Large intestine (tissue), 3 donors: Measurements from ENCODE around the gene THAP7. TPM values are rescaled to one million over a fixed set of nuclear protein-coding genes. Genes with fewer than 3 reads are reported as not detected.

Source experiments
- DNase-seq, 2 donors: peaks; one replicate each; pipeline versions ENCODE4 v3.0.0 to v3.0.0-alpha.2; 2013
- H3K27ac ChIP-seq: one replicate; pipeline ENCODE4 v1.5.1; 2013; ENCODE audit warnings: low read length
- H3K27me3 ChIP-seq: 2 replicates; pipeline ENCODE4 v1.6.1; 2013; ENCODE audit warnings: low read length; ENCODE audit not compliant: control insufficient read depth, insufficient read depth
- H3K36me3 ChIP-seq: 2 replicates; pipeline ENCODE4 v1.6.1; 2013; ENCODE audit warnings: low read length; ENCODE audit not compliant: control insufficient read depth, insufficient read depth
- H3K4me1 ChIP-seq: one replicate; pipeline ENCODE4 v1.6.1; 2013; ENCODE audit warnings: low read length; ENCODE audit not compliant: control insufficient read depth, insufficient read depth
- H3K4me3 ChIP-seq: one replicate; pipeline ENCODE4 v1.5.1; 2013; ENCODE audit warnings: low read length
- H3K9me3 ChIP-seq: one replicate; pipeline ENCODE4 v1.6.1; 2013; ENCODE audit warnings: mild to moderate bottlenecking, low read depth, low read length, moderate library complexity; ENCODE audit not compliant: control insufficient read depth
- WGBS: methylation state at CpG from one replicate; pipeline ENCODE4 v1.1.5; 2013; ENCODE audit warnings: low lambda C conversion rate; ENCODE audit not compliant: insufficient coverage; 5-methylcytosine and 5-hydroxymethylcytosine counted together
- polyA plus RNA-seq: library from polyadenylated mRNA; unstranded; fragments of 120-200 nt; gene quantifications from one replicate; pipeline ENCODE4 v1.2.1, GENCODE V29; 2013

THAP7 gene
- polyA plus RNA-seq, 1 donor, result 27.0 TPM

GRCh38 chr22:20952544-20953341 lies 49.2 kb downstream of the THAP7 start:
- Histone ChIP-seq H3K4me1 (peaks cover 77% of the 10 kb centered on the region), H3K27ac (peak overlapping the region; percentile 92), H3K4me3 (no peak overlapping the region), H3K36me3 (peaks cover 18% of the 10 kb centered on the region), H3K9me3 (no peaks in the 10 kb centered on the region), H3K27me3 (peaks cover 5% of the 10 kb centered on the region)
- DNase-seq, result peak; percentile 82 to 92
- 60% methylated on average over 3 of the region's 13 CpGs for WGBS

GRCh38 chr22:20951932-20952380 lies 50.0 kb downstream of the THAP7 start:
- peak overlapping the region; percentile 92 for H3K27ac ChIP-seq
- no peaks in the 10 kb centered on the region for H3K9me3 ChIP-seq
- H3K4me1 ChIP-seq, result peaks cover 83% of the 10 kb centered on the region
- H3K4me3 ChIP-seq, result no peak overlapping the region
- peak; percentile 68 to 87 for DNase-seq
- peaks cover 18% of the 10 kb centered on the region for H3K36me3 ChIP-seq
- WGBS, result no CpG with 5 or more reads among the region's 8 CpGs
- peaks cover under 1% of the 10 kb centered on the region for H3K27me3 ChIP-seq

GRCh38 chr22:20951151-20951931 lies 50.6 kb downstream of the THAP7 start:
- peak; percentile 58 to 88 for DNase-seq
- no peaks in the 10 kb centered on the region for H3K27me3 ChIP-seq
- peaks cover 86% of the 10 kb centered on the region for H3K4me1 ChIP-seq
- WGBS, result no CpG with 5 or more reads among the region's 10 CpGs
- no peak overlapping the region for H3K4me3 ChIP-seq
- H3K27ac ChIP-seq, result peak overlapping the region; percentile 92
- H3K9me3 ChIP-seq, result no peaks in the 10 kb centered on the region
- H3K36me3 ChIP-seq, result peaks cover 18% of the 10 kb centered on the region

GRCh38 chr22:20949698-20950183 lies 52.2 kb downstream of the THAP7 start:
- H3K4me1 ChIP-seq, result peaks cover 79% of the 10 kb centered on the region
- no peaks in the 10 kb centered on the region for H3K27me3 ChIP-seq
- WGBS, result 80% methylated on average over 1 of the region's 13 CpGs
- peak in 1 of 2 donors; percentile 17 for DNase-seq
- H3K9me3 ChIP-seq, result no peaks in the 10 kb centered on the region
- H3K4me3 ChIP-seq, result no peak overlapping the region
- H3K27ac ChIP-seq, result peak overlapping the region; percentile 92
- peaks cover 22% of the 10 kb centered on the region for H3K36me3 ChIP-seq

Other genes with a start within 250 kb of the THAP7 start
- gene SERPIND1, start 228.0 kb downstream of the THAP7 start, polyA plus RNA-seq, result 0.22 TPM
- 79.8 TPM for gene PI4KA, start 143.3 kb downstream of the THAP7 start, polyA plus RNA-seq
- gene SNAP29, start 143.1 kb downstream of the THAP7 start, polyA plus RNA-seq, result 29.8 TPM
- gene CRKL, start 84.7 kb downstream of the THAP7 start, polyA plus RNA-seq, result 55.0 TPM
- 3.2 TPM for gene AIFM3, start 34.9 kb downstream of the THAP7 start, polyA plus RNA-seq
- gene LZTR1, start 19.8 kb downstream of the THAP7 start, polyA plus RNA-seq, result 39.0 TPM
- 1.4 TPM for gene P2RX6, start 13.0 kb upstream of the THAP7 start, polyA plus RNA-seq
- 31.4 TPM for gene SLC7A4, start 30.4 kb upstream of the THAP7 start, polyA plus RNA-seq
- 0.22 TPM for gene LRRC74B, start 43.8 kb upstream of the THAP7 start, polyA plus RNA-seq